ENCODE data around the gene COG4.

Gene COG4

GRCh38 chr16:70465999-70466804 is 57.2 kb downstream of the COG4 start:
- in situ Hi-C loops (cut with MboI; ENCODE audit: low pct_unique_long_range_greater_than_20kb, low sequenced_read_pairs, unreplicated experiment), result no loop called here
- TF ChIP-seq CTCF (IDR thresholded peaks at IDR 0.05; ENCODE audit: extremely low read depth, insufficient read depth, missing control alignments), result no peak
- no peak for DNase-seq (ENCODE audit: low spot score)

- in situ Hi-C loops (cut with MboI; ENCODE audit: low pct_unique_long_range_greater_than_20kb, low sequenced_read_pairs, unreplicated experiment), result no loop called here
- no peak for DNase-seq (ENCODE audit: low spot score)
- TF ChIP-seq CTCF (IDR thresholded peaks at IDR 0.05; ENCODE audit: extremely low read depth, insufficient read depth, missing control alignments), result no peak
Observed at GRCh38 chr16:70463235-70463634, 60.1 kb downstream of the COG4 start.

DNA sequence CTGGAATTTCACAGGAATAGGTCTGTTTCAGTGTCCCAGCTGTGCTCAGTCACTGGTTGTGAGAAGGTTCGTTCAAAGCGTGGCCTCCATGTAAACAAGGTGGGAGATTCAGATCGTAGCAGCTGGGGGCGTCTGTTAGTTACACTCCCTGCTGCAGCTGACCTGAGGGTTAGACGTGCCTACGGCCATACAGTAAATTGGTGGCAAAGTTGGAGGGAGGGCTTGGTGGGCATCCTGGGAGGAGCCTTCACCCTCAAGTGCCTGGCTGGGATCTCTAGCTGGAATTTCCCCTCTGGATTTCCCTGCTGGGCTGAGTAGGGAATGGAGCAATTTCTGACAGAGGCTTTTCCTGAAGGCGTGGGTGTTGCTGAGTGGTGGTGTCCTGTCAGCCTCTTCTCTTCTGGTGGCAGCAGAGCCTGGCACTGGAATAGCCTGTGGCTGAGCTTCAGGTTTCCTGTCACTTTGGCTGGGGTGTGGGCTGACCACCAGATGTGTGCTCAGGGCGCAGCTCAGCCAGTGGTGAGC is 62.6 kb downstream of the COG4 start:
- no peak for DNase-seq (ENCODE audit: low spot score)
- in situ Hi-C loops (cut with MboI; ENCODE audit: low pct_unique_long_range_greater_than_20kb, low sequenced_read_pairs, unreplicated experiment), result no loop called here
- no peak for TF ChIP-seq CTCF (IDR thresholded peaks at IDR 0.05; ENCODE audit: extremely low read depth, insufficient read depth, missing control alignments)

- in situ Hi-C loops (cut with MboI; ENCODE audit: low pct_unique_long_range_greater_than_20kb, low sequenced_read_pairs, unreplicated experiment), result no loop called here
- no peak for TF ChIP-seq CTCF (IDR thresholded peaks at IDR 0.05; ENCODE audit: extremely low read depth, insufficient read depth, missing control alignments)
- no peak for DNase-seq (ENCODE audit: low spot score)
Observed at GRCh38 chr16:70457446-70458166, 65.7 kb downstream of the COG4 start.

DNA sequence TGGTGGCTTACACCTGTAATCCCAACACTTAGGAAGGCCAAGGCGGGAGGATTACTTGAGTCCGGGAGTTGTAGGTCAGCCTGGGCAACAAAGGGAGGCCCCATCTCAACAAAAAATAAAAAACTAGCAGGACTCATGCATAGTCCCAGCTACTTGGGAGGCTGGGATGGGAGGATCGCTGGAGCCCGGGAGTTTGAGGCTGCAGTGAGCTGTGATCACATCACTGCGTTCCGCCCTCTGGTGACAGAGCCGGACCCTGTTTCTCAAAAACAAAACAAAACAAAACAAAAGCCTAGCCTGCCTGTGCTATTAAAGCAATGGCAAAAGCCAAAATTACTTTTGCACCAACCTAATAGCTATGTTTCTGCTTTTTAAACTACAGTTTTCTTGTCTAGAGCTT is 67.4 kb downstream of the COG4 start:
- in situ Hi-C loops (cut with MboI; ENCODE audit: low pct_unique_long_range_greater_than_20kb, low sequenced_read_pairs, unreplicated experiment), result no loop called here
- DNase-seq (ENCODE audit: low spot score), result no peak
- no peak for TF ChIP-seq CTCF (IDR thresholded peaks at IDR 0.05; ENCODE audit: extremely low read depth, insufficient read depth, missing control alignments)

GRCh38 chr16:70454222-70455034 is 68.9 kb downstream of the COG4 start, which contains the start of gene FCSK:
TSS of gene FCSK (plus strand) at chr16:70454595. CDS start at chr16:70463191, 8,596 bp downstream.
- in situ Hi-C loops (cut with MboI; ENCODE audit: low pct_unique_long_range_greater_than_20kb, low sequenced_read_pairs, unreplicated experiment), result no loop called here
- TF ChIP-seq CTCF (IDR thresholded peaks at IDR 0.05; ENCODE audit: extremely low read depth, insufficient read depth, missing control alignments), result peak; percentile 23
- peak; percentile 90 for DNase-seq (ENCODE audit: low spot score)

All from GM13977 (cell line).